ENCODE results near the gene LRRFIP2.

GRCh38 chr3:37098884-37099283, 75.5 kb downstream of the LRRFIP2 start:
- TF ChIP-seq CTCF (IDR thresholded peaks at IDR 0.05; ENCODE audit: poor library complexity) (no peak), EZH2 (IDR thresholded peaks at IDR 0.05; ENCODE audit: borderline replicate concordance) (no peak)
